ENCODE data around the gene NTS.

The NTS gene, protein sequence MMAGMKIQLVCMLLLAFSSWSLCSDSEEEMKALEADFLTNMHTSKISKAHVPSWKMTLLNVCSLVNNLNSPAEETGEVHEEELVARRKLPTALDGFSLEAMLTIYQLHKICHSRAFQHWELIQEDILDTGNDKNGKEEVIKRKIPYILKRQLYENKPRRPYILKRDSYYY

DNA sequence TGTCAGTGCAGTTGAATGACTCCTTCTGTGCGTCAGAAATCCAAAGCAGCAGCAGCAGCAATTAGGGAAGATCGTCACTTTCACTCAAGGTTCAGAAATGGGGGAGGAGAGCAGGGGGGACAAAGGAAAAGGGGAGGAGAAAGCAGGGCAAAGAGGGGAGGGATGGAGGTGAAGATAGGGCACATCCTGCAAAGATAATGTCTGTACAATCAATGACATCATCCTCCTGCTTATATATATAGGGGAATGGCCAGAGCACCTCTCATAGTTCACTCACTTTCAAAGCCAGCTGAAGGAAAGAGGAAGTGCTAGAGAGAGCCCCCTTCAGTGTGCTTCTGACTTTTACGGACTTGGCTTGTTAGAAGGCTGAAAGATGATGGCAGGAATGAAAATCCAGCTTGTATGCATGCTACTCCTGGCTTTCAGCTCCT lies at the start of gene NTS:
Gene NTS, plus strand, starts transcription at position 265 of the 431 bp plus-strand sequence. Its CDS starts 109 bp downstream, at position 374.
- no peak for DNase-seq

- no peak for DNase-seq
Measured at GRCh38 chr12:85825746-85826145, 48.3 kb upstream of the NTS start.

GRCh38 chr12:85828576-85828975 lies 45.5 kb upstream of the NTS start:
- DNase-seq = no peak

DNA sequence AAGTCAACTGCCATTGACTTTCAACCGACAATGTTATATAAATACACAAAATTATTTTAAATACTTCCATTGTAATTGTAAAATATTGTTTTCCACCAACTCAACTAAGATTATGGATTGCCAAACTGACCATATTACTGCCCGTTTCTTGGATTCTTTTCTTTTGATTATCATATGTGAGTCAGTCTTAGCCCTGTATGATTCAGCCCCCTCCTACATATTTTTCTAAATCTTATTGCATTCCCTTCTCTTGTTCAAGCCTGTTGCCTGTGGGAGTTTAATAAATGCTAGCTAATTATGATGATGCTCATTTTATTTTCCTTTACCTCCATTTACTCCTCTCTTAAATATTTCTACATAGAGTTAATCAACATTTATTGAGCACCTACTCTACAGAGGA lies 44.7 kb upstream of the NTS start:
- no peak for DNase-seq

- no peak for DNase-seq
Measured at GRCh38 chr12:85831327-85831990, 42.6 kb upstream of the NTS start.

- DNase-seq = no peak
Measured at GRCh38 chr12:85833579-85833978, 40.5 kb upstream of the NTS start.

DNA sequence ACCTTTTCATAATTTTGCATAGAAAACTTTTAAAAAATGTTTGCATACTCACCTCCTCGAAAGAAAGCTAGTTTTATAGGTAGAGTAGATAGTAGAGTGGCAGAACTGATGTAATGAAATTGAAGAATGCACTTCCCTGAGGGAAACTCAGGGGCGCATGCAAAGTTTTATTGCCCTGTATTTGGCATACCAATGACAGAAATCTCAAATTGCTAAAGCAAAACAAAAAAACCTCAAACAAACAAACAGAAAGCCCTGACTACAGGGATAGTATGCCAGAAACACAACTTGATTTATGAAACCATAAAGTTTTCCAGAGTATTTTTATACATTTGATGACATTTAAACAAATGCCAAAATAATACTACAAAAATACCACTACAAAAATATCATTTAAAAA lies 39.7 kb upstream of the NTS start:
- no peak for DNase-seq

DNA sequence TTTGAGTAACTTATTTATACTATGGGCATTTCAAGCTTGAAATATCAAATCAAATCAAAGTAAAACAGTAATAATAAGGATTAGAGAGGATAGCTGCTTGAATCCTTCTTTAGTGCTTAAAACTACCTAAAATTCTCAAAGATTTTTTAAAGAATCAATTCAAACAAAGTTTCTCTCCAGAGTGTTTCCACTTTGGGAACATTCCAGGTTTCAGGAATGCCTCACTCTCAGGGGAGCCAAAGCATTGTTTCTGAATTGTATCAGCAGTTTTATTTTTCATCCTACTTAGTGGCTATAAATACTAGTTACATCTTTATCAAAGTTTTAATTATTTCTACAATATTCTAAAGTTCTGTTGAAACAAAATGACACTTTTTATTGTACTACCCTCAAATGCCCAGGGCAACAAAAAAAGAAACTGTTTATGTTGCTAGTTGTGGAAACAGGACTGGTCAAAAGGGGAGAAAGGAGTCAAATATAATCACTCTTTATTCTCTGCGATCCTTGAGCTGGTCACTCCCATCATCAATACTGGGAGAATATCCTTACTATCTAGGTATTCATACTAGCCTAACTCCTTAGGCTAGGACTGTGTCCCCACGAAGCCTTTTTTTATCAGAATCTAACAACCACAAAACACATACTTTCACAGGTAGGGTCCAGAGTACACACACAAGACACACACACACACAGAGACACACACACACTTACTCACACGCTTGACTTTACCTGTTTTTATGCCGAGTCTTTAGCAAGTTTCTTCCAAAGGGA lies 38.5 kb upstream of the NTS start:
- no peak for DNase-seq

GRCh38 chr12:85836197-85837090 lies 37.7 kb upstream of the NTS start, which contains the start of gene RASSF9:
Gene RASSF9 (minus strand): TSS chr12:85836409. CDS start chr12:85836201, 208 bp downstream.
- DNase-seq = no peak

- no peak for DNase-seq
Measured at GRCh38 chr12:85843606-85844310, 30.3 kb upstream of the NTS start.

DNA sequence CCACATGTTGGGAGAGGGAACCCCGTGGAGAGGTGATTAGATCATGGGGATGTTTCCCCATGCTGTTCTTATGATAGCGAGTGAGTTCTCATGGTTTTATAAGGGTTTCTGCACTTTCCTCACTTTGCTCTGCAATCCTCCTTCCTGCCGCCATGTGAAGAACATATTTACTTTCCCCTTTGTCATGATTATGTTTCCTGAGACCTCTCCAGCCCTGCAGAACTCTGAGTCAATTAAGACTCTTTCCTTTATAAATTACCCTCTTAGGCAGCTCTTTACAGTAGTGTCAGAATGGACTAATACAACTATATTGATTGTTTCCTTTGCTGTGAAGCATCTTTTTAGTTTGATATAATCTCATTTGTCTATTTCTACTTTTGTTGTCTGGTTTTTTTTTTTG lies 24.8 kb upstream of the NTS start:
- no peak for DNase-seq

GRCh38 chr12:85855305-85855704 lies 18.8 kb upstream of the NTS start:
- no peak for DNase-seq

GRCh38 chr12:85856966-85857365 lies 17.1 kb upstream of the NTS start:
- no peak for DNase-seq

GRCh38 chr12:85865890-85866289 lies 8.2 kb upstream of the NTS start:
- no peak for DNase-seq

DNA sequence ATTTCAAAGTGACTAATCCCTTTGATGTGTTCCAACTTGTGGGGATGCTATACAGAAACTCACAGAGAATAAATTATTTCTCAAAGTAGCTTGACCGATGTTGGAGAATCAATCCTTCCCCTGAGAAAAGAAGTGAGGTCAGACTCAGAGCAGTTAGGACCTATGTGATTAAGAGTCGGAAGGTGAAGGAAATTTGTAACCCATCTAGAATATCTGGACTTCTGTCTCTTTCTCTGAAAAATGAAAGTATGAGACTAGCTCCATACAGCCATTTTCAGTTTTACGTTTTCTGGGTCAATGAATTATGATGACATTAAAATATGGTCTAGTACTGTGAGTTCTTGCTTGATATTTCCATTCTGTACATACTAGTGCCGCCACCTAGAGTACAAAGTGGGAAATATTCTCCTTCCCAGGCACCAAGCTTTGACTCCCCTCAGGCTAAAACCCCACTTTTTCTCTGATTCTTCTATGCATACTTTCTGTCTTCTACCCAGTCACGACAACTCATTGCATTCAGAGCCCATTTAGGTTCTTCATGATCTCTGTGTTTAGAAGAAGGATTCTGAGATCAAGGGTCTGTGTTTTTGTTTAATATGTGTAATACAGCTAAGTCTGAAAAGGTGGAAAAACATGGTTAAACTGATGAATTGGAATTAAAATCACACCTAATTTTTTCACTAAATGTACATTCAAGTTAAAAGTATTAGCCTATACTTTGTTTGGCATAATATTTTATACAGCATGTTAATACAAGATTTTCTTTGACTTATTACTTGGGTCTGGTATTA lies 6.9 kb upstream of the NTS start:
- no peak for DNase-seq

DNA sequence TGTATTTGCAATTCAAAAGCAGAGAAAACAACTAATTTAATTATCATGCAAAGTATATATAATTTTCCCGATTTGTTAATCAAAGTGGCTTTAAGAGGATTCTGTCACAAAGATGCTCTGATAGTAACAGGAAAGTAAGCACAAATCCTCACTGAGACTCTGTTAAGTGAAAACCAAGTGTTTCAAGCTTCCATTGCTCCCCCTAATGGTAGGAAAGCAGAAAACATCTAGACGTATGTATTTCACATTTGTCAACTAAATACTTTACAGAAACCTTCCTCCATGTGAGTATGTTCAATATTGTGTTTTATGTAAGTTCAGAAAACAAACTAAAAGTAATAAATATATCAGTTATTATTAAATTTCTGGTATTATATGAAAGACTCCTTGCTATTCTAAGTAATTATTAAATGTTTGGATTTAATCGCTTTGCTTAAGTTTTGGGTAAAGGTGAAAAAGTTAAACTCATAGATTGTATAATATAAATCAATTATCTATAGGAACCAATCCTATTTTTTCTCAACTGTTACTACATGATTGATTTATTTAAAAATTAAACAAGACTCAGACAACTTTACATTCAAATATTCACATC lies 1.5 kb upstream of the NTS start:
- peak in 2 of 6 experiments; percentile 1 to 5 for DNase-seq

- DNase-seq = no peak
Measured at GRCh38 chr12:85877459-85877858, 3.4 kb downstream of the NTS start.

DNA sequence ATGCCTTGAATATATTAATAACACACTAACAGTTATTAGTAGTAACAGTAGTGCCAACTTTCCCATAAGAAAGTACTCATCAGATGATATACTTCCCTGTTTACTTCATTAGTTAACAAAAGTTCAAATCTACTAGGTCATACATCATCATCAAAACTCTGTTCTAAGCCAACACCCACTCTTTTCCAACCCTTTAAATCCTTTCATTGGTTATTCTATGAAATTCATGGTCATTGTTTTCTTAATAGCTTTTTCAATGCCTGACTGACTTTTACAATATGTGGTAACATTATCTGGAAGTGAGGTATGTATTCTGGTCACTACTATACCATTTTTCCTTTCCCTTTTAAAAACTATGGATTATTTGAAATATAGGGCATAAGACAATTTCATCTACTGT lies 9.7 kb downstream of the NTS start:
- no peak for DNase-seq

DNA sequence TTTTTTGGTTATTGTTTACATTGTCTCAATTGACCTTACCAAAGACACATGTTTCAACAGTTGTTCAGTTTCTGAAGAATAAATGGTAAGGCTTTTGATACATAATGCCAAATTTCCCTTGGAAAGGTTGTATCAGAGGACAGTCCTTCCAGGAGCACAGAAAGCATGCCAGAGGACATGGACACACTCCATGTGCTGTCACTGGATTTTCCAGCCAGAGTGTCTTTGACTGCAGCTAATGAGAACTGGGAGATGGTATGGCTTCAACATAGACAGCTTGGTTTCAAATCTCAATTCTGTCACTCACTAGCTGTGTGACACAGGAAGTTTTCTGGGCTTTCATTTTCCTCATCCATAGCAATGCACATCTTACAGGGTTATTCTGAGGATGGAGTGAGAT lies 20.6 kb downstream of the NTS start:
- no peak for DNase-seq

DNA sequence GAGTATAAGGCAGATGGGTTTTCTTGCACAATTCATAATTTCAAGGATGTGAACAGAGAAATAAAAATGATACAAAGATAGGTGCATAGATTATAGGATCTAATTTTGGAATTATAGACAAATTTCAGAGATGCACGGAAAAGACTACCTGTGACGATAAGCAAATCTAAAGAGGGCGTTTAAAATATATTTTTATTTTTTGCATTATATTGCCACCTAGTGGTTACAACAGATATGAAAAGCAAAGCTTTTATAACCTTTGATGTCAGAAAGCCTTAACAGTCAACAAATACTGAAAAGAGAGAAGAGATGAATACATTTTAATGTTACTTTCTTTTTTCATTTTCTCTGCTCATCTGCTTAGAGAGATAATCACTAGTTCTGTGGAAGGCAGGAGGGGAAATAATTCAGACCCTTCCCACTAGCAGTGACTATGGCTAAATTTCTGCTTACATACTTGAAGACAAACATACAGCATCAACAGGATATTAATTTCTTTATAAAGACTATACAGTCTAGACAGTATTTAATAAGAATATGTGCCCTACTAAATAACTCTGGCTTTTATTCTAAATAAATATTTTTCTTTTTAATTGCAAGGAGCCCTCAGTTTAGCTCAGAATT lies 46.3 kb downstream of the NTS start:
- peak in 2 of 6 experiments; percentile 1 to 7 for DNase-seq

All from stimulated activated naive CD4-positive, alpha-beta T cell (primary cell).